Endothelial cell of umbilical vein (primary cell): ENCODE data around the gene PDGFA. TPM values are rescaled to one million over a fixed set of nuclear protein-coding genes. Genes with fewer than 3 reads are reported as not detected.

Experiments used
- BruUV-seq: library from RNA; stranded (reverse); fragments of 400-500 nt; replicated peaks from 2 replicates; lab custom pipeline; 2021; lab: Mats Ljungman, UMichigan
- CTCF ChIA-PET: fragments of 300-600, 350-600 bp; sonication (Branson Sonifier 250); formaldehyde crosslinking; loops from one replicate; lab custom pipeline; 2021; ENCODE audit warnings: antibody characterized with exemption, inconsistent platforms; lab: Charles Lee
- POLR2A ChIA-PET: fragments of 300-600, 350-600 bp; sonication (Branson Sonifier 250); formaldehyde crosslinking; loops from one replicate; lab custom pipeline; 2021; ENCODE audit warnings: antibody characterized with exemption, inconsistent platforms; lab: Charles Lee
- DNase-seq: peaks from one replicate; pipeline ENCODE4 v3.0.0-alpha.2; 2011; ENCODE audit warnings: low read depth, low spot score
- FAIRE-seq: peaks from 2 replicates; lab custom pipeline; 2011; peaks lifted over from hg19 to GRCh38; lab: Jason Lieb, UNC
- H2AFZ ChIP-seq: 2 replicates; pipeline ENCODE4 v1.6.0; 2012; ENCODE audit warnings: low read depth, low read length, control low read depth, inconsistent platforms
- H3K27ac ChIP-seq: 2 replicates; pipeline ENCODE4 v1.5.1; 2011; ENCODE audit warnings: low read depth, mild to moderate bottlenecking, control low read depth, low read length, moderate library complexity; ENCODE audit not compliant: insufficient read depth
- H3K27me3 ChIP-seq, 2 experiments: 2 replicates each; pipeline versions ENCODE4 v1.6.0 to v1.6.1; 2011; ENCODE audit warnings: low read length in 2 of 2, mixed read lengths in 1 of 2; ENCODE audit not compliant: control insufficient read depth in 2 of 2, insufficient read depth in 2 of 2
- H3K36me3 ChIP-seq, 2 experiments: 2 replicates in 1 of 2; 3 replicates in 1 of 2; pipeline ENCODE4 v1.5.1; 2011; ENCODE audit warnings: low read length in 2 of 2, mild to moderate bottlenecking in 1 of 2, moderate library complexity in 1 of 2; ENCODE audit not compliant: control insufficient read depth in 2 of 2, insufficient read depth in 2 of 2; ENCODE audit errors: extremely low read depth in 1 of 2
- H3K4me1 ChIP-seq: 3 replicates; pipeline ENCODE4 v1.5.1; 2011; ENCODE audit warnings: mild to moderate bottlenecking, low read length; ENCODE audit not compliant: control insufficient read depth, insufficient read depth; ENCODE audit errors: extremely low read depth
- H3K4me2 ChIP-seq: 2 replicates; pipeline ENCODE4 v1.6.1; 2011; ENCODE audit warnings: low read length, control low read depth, mixed read lengths; ENCODE audit not compliant: insufficient read depth
- H3K4me3 ChIP-seq, 3 experiments: fragments of 200-600 bp in 1 of 3; sonication (generic), shearing (Covaris generic) in 1 of 3; replicated peaks in 1 of 3; 2 replicates each; pipeline ENCODE4 v1.5.1; 2011 to 2016; ENCODE audit warnings: control low read depth in 3 of 3, low read length in 3 of 3, mild to moderate bottlenecking in 2 of 3, inconsistent platforms in 1 of 3, low read depth in 1 of 3, moderate library complexity in 1 of 3; ENCODE audit not compliant: insufficient read depth in 1 of 3
- H3K79me2 ChIP-seq: 2 replicates; pipeline ENCODE4 v1.6.0; 2012; ENCODE audit warnings: low read length, inconsistent platforms; ENCODE audit not compliant: control insufficient read depth, insufficient read depth
- H3K9ac ChIP-seq: replicated peaks from 2 replicates; pipeline ENCODE3; 2011; ENCODE audit warnings: low read length, control low read depth; ENCODE audit not compliant: insufficient read depth; ENCODE audit errors: extremely low read depth
- H3K9me1 ChIP-seq: replicated peaks from 3 replicates; pipeline ENCODE4 v1.6.0; 2011; ENCODE audit warnings: mild to moderate bottlenecking, low read length; ENCODE audit not compliant: control insufficient read depth, insufficient read depth; ENCODE audit errors: extremely low read depth
- H3K9me3 ChIP-seq: replicated peaks from 2 replicates; pipeline ENCODE4 v1.5.1; 2012; ENCODE audit warnings: low read length, inconsistent platforms; ENCODE audit not compliant: control insufficient read depth, insufficient read depth
- H4K20me1 ChIP-seq: replicated peaks from 2 replicates; pipeline ENCODE3; 2011; ENCODE audit warnings: mild to moderate bottlenecking, low read length; ENCODE audit not compliant: control insufficient read depth, insufficient read depth; ENCODE audit errors: extremely low read depth
- EZH2 ChIP-seq: IDR thresholded peaks from 2 replicates; pipeline ENCODE4 v1.6.1; 2012; ENCODE audit warnings: borderline replicate concordance, low read depth, mild to moderate bottlenecking, moderate library complexity, low read length, inconsistent platforms; ENCODE audit not compliant: severe bottlenecking
- FOS ChIP-seq: IDR thresholded peaks from 2 replicates; pipeline ENCODE4 v1.6.1; 2011; ENCODE audit warnings: mild to moderate bottlenecking, low read length, moderate library complexity, borderline replicate concordance; ENCODE audit not compliant: insufficient read depth
- GATA2 ChIP-seq: IDR thresholded peaks from 2 replicates; pipeline ENCODE4 v1.7.0; 2011; ENCODE audit warnings: low read depth, mild to moderate bottlenecking, moderate library complexity, mixed read lengths, low read length; ENCODE audit not compliant: insufficient read length, insufficient read depth
- JUN ChIP-seq: IDR thresholded peaks from 2 replicates; pipeline ENCODE4 v1.6.1; 2011; ENCODE audit warnings: borderline replicate concordance, low read depth; ENCODE audit not compliant: insufficient read length, insufficient read depth
- MAX ChIP-seq: IDR thresholded peaks from 2 replicates; pipeline ENCODE4 v1.6.1; 2011; ENCODE audit not compliant: insufficient read depth, insufficient read length
- MYC ChIP-seq: IDR thresholded peaks from one replicate; pipeline ENCODE4 v1.6.1; 2011; ENCODE audit warnings: mild to moderate bottlenecking, low read depth, low read length
- POLR2A ChIP-seq: IDR thresholded peaks from 2 replicates; pipeline ENCODE4 v1.6.1; 2012; ENCODE audit warnings: low read depth, mild to moderate bottlenecking, control low read depth, low read length
- POLR2AphosphoS5 ChIP-seq: IDR thresholded peaks from 2 replicates; pipeline ENCODE4 v1.6.1; 2012; ENCODE audit warnings: low read depth, mild to moderate bottlenecking, control low read depth, low read length, moderate library complexity; ENCODE audit not compliant: insufficient read depth
- dilution Hi-C: fragments of 300-500 bp; cut with MboI; formaldehyde crosslinking; loops from one replicate; pipeline ENCODE4 v1.15.0; 2019; ENCODE audit warnings: low sequenced_read_pairs; ENCODE audit not compliant: extremely low pct_ligation_motif_present
- intact Hi-C: fragments of 100-400 bp; cut with micrococcal nuclease; formaldehyde crosslinking; loops from one replicate; pipeline ENCODE4 v1.10.0; 2022
- polyA plus RNA-seq, 4 experiments: library from polyadenylated mRNA; depleted of rRNA in 3 of 4; stranded (reverse) in 3 of 4; unstranded in 1 of 4; fragments of >200 nt; gene quantifications; 2 replicates each; pipeline versions ENCODE4 v1.2.1 to v1.2.3, GENCODE V29; 2011 to 2012; ENCODE audit warnings: missing spikeins in 1 of 4
- total RNA-seq: library from RNA; stranded (reverse); gene quantifications from 2 replicates; pipeline ENCODE4 v1.2.3, GENCODE V29; 2021
- TF ChIP-seq, protein P1 (sequence below), 2 donors: IDR thresholded peaks; 1 replicate in 1 of 2; 2 replicates in 1 of 2; pipeline ENCODE4 v1.5.1; 2011; ENCODE audit warnings: low read length in 2 of 2, mild to moderate bottlenecking in 2 of 2, moderate library complexity in 2 of 2, control low read depth in 1 of 2, inconsistent platforms in 1 of 2, low read depth in 1 of 2; ENCODE audit not compliant: insufficient read depth in 1 of 2; ENCODE audit errors: extremely low read depth in 1 of 2

PDGFA gene
- total and polyA plus RNA-seq, 2 donors (not counting 3 experiments of a cell fraction or from before 2014, with no cell fraction given): 17.4 to 62.4 TPM

GRCh38 chr7:568031-568951 is 48.6 kb upstream of the PDGFA start:
- Histone ChIP-seq H3K27me3 (no peaks in the 10 kb centered on the region), H3K36me3 (no peaks in the 10 kb centered on the region), H3K4me1 (no peaks in the 10 kb centered on the region), H3K9ac (no peak overlapping the region), H3K9me1 (no peaks in the 10 kb centered on the region), H3K79me2 (no peaks in the 10 kb centered on the region), H3K27ac (no peak overlapping the region), H2AFZ (no peak overlapping the region), H3K4me2 (no peak overlapping the region), H4K20me1 (no peaks in the 10 kb centered on the region), H3K9me3 (no peaks in the 10 kb centered on the region), H3K4me3 (no peak overlapping the region)
- dilution Hi-C loops: no loop called here
- FAIRE-seq (no peak), DNase-seq (no peak)
- CTCF ChIA-PET: no interaction called here
- TF ChIP-seq MAX: no peak
- no TSS peak for BruUV-seq
- intact Hi-C loops: no loop called here
- POLR2A ChIA-PET: no interaction called here

GRCh38 chr7:567305-567883 is 47.7 kb upstream of the PDGFA start:
- Histone ChIP-seq H3K9me3 (no peaks in the 10 kb centered on the region), H3K4me1 (no peaks in the 10 kb centered on the region), H3K27ac (no peak overlapping the region), H4K20me1 (no peaks in the 10 kb centered on the region), H3K79me2 (no peaks in the 10 kb centered on the region), H3K4me2 (no peak overlapping the region), H3K36me3 (no peaks in the 10 kb centered on the region), H2AFZ (no peak overlapping the region), H3K27me3 (no peaks in the 10 kb centered on the region), H3K9me1 (no peaks in the 10 kb centered on the region), H3K4me3 (no peak overlapping the region), H3K9ac (no peak overlapping the region)
- dilution Hi-C loops (no loop called here), intact Hi-C loops (no loop called here)
- DNase-seq (no peak), FAIRE-seq (no peak)
- ChIA-PET POLR2A (no interaction called here), CTCF (interaction anchor here (0.6 kb wide), 1 partner anchor 241 kb away, joined by 3 read pairs; no protein-coding TSS in a partner anchor)
- no peak for TF ChIP-seq MAX
- no peak for TF ChIP-seq EZH2
- no peak for TF ChIP-seq POLR2AphosphoS5
- no peak for TF ChIP-seq FOS
- TF ChIP-seq GATA2: no peak
- TF ChIP-seq JUN: no peak
- TF ChIP-seq, protein P1, sequence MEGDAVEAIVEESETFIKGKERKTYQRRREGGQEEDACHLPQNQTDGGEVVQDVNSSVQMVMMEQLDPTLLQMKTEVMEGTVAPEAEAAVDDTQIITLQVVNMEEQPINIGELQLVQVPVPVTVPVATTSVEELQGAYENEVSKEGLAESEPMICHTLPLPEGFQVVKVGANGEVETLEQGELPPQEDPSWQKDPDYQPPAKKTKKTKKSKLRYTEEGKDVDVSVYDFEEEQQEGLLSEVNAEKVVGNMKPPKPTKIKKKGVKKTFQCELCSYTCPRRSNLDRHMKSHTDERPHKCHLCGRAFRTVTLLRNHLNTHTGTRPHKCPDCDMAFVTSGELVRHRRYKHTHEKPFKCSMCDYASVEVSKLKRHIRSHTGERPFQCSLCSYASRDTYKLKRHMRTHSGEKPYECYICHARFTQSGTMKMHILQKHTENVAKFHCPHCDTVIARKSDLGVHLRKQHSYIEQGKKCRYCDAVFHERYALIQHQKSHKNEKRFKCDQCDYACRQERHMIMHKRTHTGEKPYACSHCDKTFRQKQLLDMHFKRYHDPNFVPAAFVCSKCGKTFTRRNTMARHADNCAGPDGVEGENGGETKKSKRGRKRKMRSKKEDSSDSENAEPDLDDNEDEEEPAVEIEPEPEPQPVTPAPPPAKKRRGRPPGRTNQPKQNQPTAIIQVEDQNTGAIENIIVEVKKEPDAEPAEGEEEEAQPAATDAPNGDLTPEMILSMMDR (IDR thresholded peaks at IDR 0.05; ENCODE audit: extremely low read depth in 1 of 2, insufficient read depth in 1 of 2, low read depth in 1 of 2, low read length in 2 of 2): no peak
- TF ChIP-seq POLR2A: no peak
- no peak for TF ChIP-seq MYC
- BruUV-seq: no TSS peak
